Astrocyte of the spinal cord (primary cell): Measurements from ENCODE around the gene SHISA7.

Experiments
- DNase-seq: peaks from one replicate; pipeline ENCODE4 v3.0.0; 2011; ENCODE audit warnings: low read depth, low spot score
- H3K4me3 ChIP-seq: 2 replicates; pipeline ENCODE4 v1.5.1; 2011; ENCODE audit warnings: low read depth, mild to moderate bottlenecking, low read length, moderate library complexity
- CTCF ChIP-seq: IDR thresholded peaks from 2 replicates; pipeline ENCODE4 v1.5.1; 2012; ENCODE audit warnings: low read depth, mild to moderate bottlenecking, low read length, inconsistent platforms
- in situ Hi-C: cut with HindIII; loops from 2 replicates; pipeline ENCODE4 v1.10.0; 2017; ENCODE audit warnings: low sequenced_read_pairs

Gene SHISA7

GRCh38 chr19:55439052-55439451, 4.0 kb downstream of the SHISA7 start:
- in situ Hi-C loops: no loop called here
- H3K4me3 ChIP-seq: no peak overlapping the region
- TF ChIP-seq CTCF: no peak
- no peak for DNase-seq

GRCh38 chr19:55437410-55437809, 5.7 kb downstream of the SHISA7 start:
- TF ChIP-seq CTCF: no peak
- H3K4me3 ChIP-seq: no peak overlapping the region
- in situ Hi-C loops: no loop called here
- peak; percentile 68 for DNase-seq

- in situ Hi-C loops: no loop called here
- no peak for TF ChIP-seq CTCF
- no peak overlapping the region for H3K4me3 ChIP-seq
- DNase-seq: no peak
Measured at GRCh38 chr19:55436847-55437246, 6.3 kb downstream of the SHISA7 start.

- no peak for TF ChIP-seq CTCF
- no peak overlapping the region for H3K4me3 ChIP-seq
- in situ Hi-C loops: no loop called here
- no peak for DNase-seq
Measured at GRCh38 chr19:55435020-55435419, 8.1 kb downstream of the SHISA7 start.

GRCh38 chr19:55434356-55434919, 8.7 kb downstream of the SHISA7 start:
- H3K4me3 ChIP-seq: no peak overlapping the region
- in situ Hi-C loops: no loop called here
- TF ChIP-seq CTCF: no peak
- DNase-seq: no peak

- no peak for DNase-seq
- no peak overlapping the region for H3K4me3 ChIP-seq
- in situ Hi-C loops: no loop called here
- TF ChIP-seq CTCF: no peak
Measured at GRCh38 chr19:55433292-55433691, 9.8 kb downstream of the SHISA7 start.
